ENCODE measurements around the gene IGF2R.
"Not testable (repeated sequence)": the region's sequence is repeated elsewhere in the genome, so short reads cannot be mapped to it uniquely, and the experiment has no call there.

Gene IGF2R

DNA sequence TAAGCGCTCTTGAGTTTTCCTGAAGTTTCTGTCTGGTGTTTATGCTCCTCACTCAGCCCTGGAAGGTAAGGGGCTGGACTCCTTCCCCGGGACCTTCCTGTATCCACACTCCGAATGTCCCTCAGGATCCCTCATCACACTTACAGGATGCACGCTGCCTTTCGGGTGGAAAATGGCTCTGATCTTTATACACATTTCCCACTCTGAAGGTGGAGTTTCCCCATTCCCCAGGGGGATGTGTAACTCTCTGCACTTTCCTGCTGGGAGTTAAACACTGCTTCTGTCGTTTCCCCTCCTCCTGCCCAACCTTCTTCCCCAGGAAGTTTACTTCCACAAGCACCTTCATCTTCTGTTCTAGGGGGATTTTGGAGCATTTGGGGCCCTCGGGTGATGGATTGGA is 17.1 kb upstream of the IGF2R start:
- no peak for DNase-seq

DNA sequence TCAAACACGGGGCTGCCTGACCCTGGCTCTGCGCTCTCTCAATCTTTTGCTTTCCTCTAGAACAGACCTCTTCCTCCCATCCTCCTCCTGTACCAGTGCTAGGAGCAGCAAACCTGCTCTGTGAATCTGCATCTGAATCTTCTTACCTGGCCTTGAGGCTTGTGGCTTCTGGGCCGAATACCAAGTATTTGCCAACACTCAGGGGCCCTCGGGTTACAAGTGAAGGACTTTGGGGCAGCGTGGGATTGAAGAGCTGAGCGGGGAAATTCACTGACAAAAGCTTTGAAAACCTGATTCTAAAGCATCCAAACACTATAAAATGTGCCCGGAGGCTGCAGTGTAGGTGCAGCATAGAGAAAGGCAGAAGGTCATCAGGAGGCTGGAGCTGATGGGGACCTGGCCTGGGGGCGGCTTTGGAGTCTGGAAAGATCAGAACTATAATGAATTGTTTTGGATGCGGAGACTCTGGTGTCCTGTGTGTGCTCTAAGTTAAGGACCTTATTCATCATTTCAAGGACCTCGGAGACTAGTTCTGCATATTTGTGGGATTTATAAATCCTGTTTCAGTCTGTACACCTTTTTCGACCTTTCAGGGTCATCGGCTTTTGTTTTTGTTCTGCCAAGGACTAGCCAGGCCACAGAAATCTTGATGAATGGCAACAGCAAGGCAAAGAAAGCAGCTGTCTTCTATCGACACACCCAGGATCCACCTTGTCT is 16.4 kb upstream of the IGF2R start:
- no peak for DNase-seq

DNA sequence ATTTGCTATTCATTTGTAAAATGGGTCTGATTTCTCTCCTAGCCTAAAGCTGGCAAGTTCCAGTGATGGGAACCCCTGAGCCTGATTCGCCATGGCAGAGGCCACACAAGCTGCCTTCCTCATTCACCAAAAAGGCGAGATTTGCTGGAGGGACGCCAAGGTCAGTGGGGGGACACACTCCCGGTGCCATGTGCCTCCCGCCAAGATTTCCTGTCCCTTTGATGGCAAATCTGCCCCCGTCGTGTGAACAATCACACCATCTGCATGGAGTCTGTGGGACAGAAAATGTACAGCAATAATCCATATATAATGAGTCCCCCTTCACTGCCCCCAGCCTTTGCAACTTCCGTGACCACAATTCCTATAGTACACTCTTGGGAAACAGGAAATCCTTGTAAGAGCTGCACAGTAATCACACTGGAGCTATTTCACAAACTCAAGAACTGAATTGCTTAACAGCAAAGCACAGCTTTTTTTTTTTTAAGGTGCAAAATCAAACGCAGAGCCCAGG is 15.7 kb upstream of the IGF2R start:
- peak in 2 of 51 donors; percentile 9 to 11 for DNase-seq

DNA sequence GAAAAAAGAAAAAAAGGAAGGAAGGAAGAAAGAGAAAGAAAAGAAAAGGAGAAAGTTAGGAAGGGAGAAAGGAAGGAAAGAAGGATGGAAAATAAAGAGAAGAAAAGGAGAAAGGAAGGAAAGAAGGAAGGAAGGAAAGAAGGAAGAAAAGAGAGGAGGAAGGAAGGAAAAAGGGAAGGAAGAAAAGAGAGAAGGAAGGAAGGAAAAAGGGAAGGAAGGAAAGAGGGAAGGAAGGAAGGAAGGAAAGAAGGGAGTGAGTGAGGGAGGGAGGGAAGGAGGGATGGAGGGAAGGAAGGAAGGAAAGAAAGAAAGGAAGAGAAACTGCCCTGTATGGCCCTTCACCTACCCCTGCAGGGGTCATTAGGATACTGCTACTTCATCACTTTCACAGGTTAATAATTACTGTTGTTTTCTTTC is 12.9 kb upstream of the IGF2R start:
- no peak for DNase-seq

DNA sequence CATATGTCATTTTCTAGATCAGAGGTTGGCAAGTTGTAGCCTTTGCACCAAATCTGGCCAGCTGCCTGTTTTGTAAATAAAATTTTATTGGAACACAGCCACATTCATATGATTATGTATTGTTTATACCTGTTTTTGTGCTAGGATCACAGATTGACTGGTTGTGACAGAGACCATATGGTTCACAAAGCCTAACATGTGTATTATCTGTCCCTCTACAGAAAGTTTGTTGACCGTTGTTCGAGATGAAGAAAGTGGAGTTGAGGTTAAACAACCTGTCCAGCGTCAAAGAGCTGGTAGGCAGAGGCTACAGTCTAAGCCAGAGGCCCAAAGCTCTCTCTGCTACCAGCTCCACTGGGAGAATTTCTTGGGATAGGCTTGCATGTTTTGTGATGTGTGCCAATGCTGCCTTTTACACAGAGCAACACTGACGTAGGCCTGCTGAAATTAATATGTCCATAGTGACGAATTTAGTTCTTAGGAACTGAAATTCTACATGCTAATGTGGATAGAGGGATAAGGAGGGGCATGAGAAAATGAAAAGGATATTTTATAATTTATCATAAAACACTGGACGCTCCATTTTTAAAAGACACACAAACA is 11.7 kb upstream of the IGF2R start:
- DNase-seq, result no peak

DNA sequence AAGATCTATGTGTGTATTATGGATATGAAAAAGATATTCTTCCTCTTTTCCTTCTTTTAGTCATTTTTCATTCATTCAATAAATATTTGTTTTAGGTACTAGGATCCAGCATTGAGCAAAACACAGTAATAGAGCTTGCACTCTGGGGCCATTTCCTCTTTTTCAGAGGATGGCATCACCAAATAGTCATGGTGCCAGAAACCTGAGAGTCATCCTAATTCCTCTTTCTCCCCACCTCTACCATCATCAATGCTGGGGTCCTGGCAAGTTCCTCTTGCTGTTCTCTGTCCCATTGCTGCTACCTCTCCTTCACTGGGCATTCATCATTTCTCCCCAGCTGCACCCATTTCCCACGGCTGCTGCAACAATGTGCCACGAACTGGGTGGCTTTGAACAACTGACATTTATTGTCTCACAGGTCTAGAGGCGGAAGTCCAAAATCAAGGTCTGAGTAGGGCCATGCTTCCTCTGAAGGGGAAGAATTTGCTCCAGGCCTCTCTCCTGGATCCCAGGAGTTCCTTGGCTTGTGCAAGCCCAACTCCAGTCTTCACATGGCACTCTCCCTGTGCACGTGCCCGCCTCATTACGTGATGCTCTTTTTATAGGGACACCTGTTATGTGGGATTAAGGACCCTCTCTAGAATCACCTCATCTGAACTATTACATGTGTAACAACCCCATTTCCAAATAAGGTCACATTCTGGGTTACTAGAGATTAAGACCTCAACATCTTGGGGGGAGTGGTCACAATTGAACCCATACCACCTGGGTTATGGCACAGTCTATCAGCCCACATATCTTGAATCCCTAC is 9.5 kb upstream of the IGF2R start:
- DNase-seq, result peak in 1 of 51 donors; percentile 12

DNA sequence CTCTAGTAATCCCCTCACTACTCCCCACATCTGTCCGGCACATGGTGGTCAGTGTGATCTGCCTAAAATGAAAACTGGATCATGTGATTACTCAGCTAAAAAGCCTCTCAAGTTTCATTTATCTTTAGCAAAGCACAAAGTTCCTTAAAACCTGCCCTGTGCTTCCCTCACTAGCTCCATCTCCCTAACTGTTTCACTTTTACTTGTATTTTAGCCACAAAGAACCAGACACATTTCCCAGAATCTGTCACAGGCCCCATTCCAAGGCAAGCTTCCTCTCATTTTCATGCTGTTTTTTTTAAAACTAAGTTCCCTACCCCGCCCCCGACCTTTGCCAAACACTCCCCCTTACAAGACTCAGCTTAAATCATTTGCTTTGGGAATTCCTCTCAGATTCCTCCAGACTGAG is 8.9 kb upstream of the IGF2R start:
- DNase-seq, result no peak

DNA sequence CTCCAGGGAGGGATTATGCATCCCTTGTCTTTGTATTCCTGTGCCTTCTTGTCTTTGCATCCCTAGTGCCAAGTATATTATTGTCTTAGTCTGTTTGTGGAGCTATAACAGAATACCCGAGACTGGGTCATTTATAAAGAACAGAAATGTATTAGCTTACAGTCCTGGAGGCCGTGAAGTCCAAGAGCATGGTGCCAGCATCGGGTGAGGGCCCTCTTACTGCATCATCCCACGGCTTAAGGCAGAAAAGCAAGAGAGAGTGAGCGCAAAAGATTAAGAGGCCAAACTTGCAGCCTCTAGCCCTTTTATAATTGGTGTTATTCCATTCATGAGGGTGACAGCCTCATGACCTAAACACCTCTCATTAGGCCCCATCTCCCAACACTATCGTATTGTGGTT is 8.4 kb upstream of the IGF2R start:
- no peak for DNase-seq

DNA sequence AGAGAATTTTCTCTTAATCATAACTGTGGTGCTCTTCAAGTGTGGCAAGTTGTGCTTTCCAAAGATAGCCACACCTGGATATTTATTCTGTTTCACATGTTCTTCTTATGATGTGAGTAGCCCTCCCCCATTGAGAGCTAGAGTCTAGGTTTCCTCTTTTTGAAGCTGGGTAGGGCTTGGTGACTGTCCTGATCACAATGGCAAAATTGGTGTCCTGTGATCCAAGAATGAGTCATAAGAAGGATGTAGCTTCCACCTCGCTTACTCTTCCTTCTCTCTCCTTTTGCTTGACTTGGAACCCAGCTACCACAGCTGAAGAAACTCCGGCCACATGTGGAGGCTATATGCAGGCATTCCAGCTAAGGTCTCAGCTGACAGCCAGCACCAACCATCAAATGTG is 7.4 kb upstream of the IGF2R start:
- no peak for DNase-seq

DNA sequence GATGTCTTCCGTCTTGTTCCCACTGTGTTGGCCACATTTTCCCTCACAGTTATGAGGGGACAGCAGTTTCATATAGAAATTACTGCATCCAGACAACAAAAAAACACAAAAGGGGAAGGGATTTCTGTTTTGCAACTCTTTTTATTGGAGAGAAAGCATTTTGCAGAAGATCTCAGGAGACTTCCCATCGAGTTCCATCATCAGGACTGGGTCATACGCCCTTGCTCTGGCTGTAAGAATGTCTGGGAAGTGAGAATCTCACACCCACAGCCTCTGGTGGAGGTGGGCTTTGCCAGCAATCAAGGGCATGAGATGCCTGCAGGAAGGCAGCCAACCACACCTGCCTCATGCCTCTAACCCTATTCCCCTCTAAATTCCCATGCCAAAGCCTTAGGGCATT is 5.8 kb upstream of the IGF2R start:
- no peak for DNase-seq

DNA sequence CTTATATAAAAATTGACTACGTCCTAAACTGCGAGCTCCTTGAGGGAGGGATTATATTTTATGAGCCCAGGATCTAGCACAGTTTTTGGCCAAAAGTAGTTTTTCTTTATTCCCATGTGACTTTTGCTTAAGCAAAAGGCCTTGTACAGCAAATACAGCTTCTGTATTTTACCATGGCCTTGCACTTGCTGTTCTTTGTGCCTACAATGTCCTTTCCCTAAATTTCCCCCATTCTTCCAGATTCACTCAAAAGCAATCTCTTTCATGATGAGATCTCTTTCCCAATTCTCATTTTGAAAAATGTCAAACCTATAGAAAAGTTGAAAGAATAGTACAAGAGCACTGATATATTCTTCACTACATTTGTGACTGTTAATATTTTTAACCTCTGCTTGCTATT is 4.8 kb upstream of the IGF2R start:
- DNase-seq, result no peak

DNA sequence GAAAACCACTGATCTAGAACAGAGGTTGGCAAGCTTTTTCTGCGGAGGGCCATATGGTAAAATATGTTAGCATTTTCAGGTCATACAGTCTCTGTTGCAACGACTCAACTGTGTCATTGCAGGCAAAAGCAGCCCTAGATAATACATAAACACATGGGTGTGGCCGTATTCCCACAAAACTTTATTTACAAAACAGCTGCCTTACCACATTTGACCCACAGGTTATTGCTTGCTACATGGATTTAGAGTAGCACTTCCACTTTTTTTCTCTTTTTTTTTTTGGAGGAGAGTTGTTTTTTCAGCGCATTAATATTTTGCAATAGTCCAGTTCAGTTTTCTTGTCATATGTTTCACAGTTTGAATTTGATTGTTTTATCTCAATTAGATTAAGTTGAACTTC is 2.5 kb upstream of the IGF2R start:
- no peak for DNase-seq

DNA sequence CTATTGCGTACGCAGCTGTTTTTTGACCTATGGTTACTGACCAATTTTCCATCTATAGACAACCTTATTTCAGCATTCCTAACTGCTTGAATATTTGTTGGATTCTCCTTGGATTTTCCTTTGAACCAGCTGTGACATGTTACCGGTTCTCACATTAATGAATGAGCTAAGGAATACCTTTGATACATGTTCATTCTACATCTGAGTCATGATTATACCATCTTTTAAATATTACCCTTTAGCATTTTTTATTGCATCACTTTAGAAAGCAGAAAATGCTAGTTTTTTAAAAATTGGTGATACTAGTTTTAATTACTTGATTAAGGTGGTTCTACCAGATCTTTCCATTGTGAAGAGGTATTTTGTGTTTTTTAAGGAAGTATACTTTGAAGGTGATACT is 1.9 kb upstream of the IGF2R start:
- DNase-seq, result no peak

DNA sequence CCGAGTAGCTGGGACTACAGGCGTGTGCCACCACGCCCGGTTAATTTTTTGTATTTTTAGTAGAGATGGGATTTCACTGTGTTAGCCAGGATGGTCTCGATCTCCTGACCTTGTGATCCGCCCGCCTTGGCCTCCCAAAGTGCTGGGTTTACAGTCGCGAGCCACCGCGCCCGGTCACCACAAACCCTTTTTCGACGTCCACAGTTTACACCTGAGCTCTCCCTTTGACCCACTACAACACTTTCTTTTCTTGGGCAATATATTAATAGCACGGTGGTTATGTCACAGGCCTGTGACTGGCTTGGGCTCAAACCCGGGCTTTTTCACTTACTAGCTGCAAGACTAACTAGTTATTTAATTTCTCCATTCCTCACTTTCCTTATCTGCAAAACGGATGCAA is 1.3 kb upstream of the IGF2R start:
- not testable (repeated sequence) for DNase-seq

DNA sequence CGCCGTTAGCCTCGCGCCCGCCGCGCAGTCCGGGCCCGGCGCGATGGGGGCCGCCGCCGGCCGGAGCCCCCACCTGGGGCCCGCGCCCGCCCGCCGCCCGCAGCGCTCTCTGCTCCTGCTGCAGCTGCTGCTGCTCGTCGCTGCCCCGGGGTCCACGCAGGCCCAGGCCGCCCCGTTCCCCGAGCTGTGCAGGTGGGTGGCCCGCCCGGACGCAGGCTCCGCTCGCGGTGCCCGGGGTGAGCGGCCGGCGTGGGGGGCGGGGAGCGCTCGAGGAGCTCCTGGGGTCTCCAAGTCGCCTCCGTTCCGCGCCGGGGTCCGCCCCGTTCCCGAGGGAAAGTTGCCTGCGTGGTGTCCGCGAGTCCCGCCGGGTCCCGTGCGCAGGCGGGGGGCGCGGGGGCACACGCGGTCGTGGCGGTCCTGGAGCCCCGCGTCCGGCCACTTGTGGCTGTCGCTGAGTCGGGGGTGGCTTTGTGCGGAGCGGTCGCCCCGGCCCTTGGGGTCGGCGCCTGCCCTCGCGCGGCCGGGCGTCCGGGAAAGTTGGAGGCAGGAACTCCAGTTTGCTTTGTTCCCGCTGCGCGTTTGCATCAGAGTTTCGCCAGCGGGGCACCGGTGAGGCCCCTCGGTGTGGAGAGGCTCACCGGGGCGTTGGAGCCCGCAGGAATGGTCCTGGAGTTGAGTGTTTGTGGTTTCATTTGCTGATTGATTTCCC is 476 bp downstream of the IGF2R start:
- DNase-seq, result peak in 6 of 51 donors; percentile 23 to 53 (median 44)

DNA sequence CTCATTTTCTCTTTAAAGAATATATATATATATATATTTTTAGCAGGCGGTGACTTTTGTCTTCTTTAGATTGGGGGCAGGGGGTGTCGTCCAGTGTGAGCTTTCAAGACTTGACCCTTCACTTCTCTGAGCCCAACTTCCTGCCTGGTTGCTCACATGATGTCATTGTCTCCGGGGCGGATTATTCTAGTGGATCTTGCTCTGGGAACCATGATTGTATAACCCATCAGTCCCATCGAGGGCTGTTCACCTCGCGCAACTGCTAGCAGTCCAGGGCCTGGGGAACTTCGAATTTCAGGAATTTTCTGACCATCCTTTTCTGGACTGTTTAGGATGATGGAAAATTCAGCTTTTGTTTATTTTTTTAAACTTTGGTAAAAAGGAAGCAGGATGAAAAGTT is 1.0 kb downstream of the IGF2R start:
- peak in 19 of 51 donors; percentile 5 to 46 (median 27) for DNase-seq

DNA sequence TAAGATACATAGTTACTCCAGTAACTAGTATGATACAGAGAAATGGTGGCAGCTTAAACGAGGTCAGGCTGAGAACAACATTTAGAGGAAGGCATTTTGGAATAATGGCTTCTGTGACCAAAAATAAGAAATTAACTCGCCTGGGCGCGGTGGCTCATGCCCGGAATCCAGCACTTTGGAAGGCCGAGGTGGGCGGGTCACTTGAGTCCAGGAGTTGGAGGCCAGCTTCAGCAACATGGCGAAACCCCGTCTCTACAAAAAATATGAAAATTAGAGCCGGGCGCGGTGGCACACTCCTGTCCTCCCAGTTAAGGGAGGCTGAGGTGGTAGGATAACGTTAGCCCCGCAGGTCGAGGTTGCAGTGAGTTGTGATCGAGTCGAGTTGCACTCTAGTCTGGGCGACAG is 1.8 kb downstream of the IGF2R start:
- DNase-seq, result no peak

DNA sequence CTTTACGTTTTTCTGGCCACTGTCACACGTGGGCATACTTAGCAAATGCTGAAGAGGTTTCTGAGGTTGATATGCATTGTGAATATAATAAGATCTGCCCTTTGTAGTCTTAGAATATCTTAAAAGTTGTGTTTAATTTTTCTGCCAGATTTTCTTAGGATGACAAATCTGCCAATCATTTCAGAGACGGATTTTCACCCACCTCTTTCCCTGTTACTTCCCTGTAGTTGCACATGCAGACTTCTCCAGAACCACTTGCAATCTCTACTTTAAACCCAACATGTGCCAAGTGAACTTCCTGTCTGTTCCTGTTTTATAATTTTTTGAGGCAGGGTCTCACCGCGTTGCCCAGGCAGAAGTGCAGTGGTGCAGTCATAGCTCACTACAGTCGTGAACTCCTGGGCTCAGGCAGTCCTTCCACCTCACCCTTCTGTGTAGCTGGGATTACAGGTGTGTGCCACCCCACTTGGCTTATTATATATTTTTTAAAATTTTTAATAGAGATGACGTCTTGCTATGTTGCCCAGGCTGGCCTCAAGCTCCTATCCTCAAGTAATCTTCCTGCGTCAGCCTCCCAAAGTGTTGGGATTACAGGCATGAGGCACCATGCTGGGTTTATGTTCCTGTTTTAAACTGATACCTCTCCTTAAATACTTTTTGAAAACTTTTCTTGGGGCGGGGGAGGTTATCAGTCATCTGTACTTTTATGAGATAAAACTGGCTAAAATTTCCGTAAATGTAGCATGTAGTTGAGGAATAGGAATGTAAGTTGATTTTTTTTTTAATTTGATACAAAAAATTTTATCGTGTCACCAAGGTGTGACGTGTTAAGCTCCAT is 2.7 kb downstream of the IGF2R start:
- no peak for DNase-seq

DNA sequence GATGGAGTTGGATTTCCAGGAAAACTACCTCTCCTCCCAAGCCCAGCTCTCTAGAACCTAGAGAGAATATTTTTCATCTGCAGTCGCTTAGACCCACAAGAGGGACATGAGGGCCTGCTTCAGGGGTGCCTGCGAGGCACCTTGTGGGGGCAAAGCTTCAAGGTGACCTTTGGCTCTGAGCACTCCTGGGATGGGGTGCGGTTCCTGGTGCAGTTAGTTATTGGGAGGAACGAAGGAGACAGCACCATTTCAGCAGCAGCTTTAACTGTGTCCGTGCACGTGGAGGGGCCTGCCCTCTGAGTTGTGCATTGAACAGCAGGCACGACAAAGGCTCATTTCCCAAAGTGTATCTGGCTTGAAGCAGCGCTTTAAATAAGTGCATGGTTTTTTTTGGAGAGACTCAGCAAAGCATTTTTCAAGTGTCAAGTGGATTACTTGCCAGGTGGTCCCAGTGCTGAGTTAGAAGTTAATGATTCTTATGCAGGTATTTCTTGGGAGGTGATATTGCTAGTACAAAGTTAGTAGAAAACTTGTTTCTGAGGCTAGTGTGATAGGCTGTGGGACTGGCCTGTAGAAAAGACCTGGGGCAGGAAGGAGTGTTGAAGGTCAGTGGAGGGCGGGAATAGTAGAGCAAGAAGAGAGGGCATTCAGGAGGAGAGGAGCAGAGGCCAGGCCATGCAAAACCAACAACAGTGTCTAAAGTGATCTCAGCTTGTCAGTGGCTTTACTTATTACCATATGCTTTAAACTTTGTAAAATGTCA is 3.8 kb downstream of the IGF2R start:
- no peak for DNase-seq

DNA sequence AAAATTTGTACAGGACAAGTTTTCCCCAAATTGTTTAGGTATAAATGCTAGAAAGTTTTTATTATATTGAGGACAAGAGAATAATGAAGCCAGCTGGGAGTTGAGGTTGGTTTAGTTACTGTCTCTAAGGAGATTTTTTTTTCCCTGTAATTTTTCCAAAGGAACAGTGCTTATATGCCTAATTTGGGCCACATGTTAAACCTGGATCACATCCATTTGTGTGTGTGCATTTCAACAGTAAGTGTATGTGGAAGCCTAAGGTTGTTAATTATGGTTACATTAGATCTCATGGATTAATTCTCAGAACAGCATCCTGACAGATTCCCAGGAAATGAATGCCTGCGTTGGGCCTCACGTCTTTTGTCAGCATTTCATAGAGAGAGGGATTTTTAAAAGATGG is 4.5 kb downstream of the IGF2R start:
- DNase-seq, result no peak

Data from hypothalamus (tissue), 51 donors.